Subcutaneous preadipocyte (primary cell): ENCODE measurements around the gene ZNF428. TPM values are rescaled to one million over a fixed set of nuclear protein-coding genes. Genes with fewer than 3 reads are reported as not detected.

Source experiments
- small RNA-seq: library from RNA; depleted of rRNA; stranded (forward); fragments of <200 nt; gene quantifications from one replicate; pipeline ENCODE3, GENCODE V24; 2012
- total RNA-seq: library from RNA; depleted of rRNA; stranded (reverse); fragments of >200 nt; gene quantifications from 2 replicates; pipeline ENCODE4 v1.2.3, GENCODE V29; 2012

Gene ZNF428
- total RNA-seq = 13.3 and 20.2 TPM in 2 replicates

GRCh38 chr19:43619262-43620060 is at the start of gene ZNF428:
TSS of gene ZNF428 (minus strand) at chr19:43619629. CDS start at chr19:43614304, 5,325 bp downstream.

GRCh38 chr19:43639519-43640423 is 20.3 kb upstream of the ZNF428 start, which contains the start of gene CADM4:
TSS of gene CADM4 (minus strand) at chr19:43639850. CDS start at chr19:43639790, 60 bp downstream.

GRCh38 chr19:43611788-43612187 is 7.6 kb downstream of the ZNF428 start, which contains the start of gene SRRM5:
TSS of gene SRRM5 (plus strand) at chr19:43612088. CDS start at chr19:43612122, 34 bp downstream.

DNA sequence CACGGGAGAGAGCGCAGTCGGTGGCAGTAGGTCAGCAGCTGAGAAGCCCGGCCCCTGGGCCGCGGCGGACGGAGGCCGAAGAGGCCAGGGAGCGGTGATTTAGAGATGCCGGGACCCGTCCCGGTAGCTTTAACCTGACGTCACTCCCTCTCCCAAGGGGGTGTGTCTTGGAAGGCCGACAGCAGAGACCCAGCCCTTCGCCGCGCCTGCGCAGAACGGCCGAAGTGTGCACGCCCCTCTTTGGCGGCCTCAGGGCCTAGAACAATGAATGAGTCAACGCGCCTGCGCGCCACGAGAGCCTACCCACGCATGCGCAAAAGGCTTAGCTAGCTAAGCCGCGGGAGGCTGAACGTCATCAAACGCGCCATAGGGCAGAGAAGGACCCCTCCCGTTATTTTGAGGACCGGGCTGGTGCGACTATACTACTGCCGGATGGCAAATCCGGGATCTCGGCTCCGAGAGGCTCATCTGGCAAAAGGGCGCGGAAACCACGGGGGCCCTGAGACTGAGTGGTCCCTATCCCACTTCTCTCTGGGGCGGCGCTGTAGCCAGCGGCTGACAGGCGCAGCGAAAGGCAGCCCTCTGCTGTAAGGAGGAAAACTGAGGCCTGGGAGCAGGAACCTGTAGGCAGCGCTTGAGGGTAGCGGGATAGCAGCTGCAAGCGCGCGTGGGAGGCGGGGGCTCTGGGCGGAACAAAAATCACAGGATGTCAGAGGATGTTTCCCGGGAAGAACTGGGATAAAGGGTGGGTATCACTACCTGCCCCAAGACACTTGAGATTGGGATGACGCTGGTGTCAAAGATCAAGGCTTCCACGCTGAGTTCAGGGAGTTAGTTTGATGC is 23.2 kb downstream of the ZNF428 start, which contains the start of the genes IRGQ and ZNF576:
Gene IRGQ (minus strand): TSS at position 136 of the 843 bp plus-strand sequence. CDS start 796 bp downstream, outside the sequence.
Gene ZNF576 (plus strand): TSS at position 597 of the 843 bp plus-strand sequence. CDS start 514 bp downstream, outside the sequence.

GRCh38 chr19:43575156-43575950 is 44.1 kb downstream of the ZNF428 start, which contains the start of the genes PINLYP and XRCC1:
TSS of gene PINLYP (plus strand) at chr19:43575801. CDS start at chr19:43577192, 1,391 bp downstream.
TSS of gene XRCC1 (minus strand) at chr19:43575527. CDS start at chr19:43575458, 69 bp downstream.

Small RNAs within 50 kb of the gene (small RNA-seq; reads per million reads assigned to genes)
- not detected for gene RN7SL368P

Other genes starting within 250 kb of the ZNF428 start
- gene TEX101, start 204.7 kb downstream of the ZNF428 start, total RNA-seq = not detected in 2 replicates
- not detected in 2 replicates for gene LYPD3, start 154.0 kb downstream of the ZNF428 start, total RNA-seq
- gene PHLDB3, start 114.9 kb downstream of the ZNF428 start, total RNA-seq = 9.6 and 10.2 TPM in 2 replicates
- gene ETHE1, start 92.4 kb downstream of the ZNF428 start, total RNA-seq = 41.2 and 59.2 TPM in 2 replicates
- 0.20 and 0.37 TPM in 2 replicates for gene ZNF575, start 86.4 kb downstream of the ZNF428 start, total RNA-seq
- gene XRCC1, start 44.1 kb downstream of the ZNF428 start, total RNA-seq = 16.2 and 20.9 TPM in 2 replicates
- 2.0 and 3.3 TPM in 2 replicates for gene PINLYP, start 43.8 kb downstream of the ZNF428 start, total RNA-seq
- gene IRGQ, start 23.5 kb downstream of the ZNF428 start, total RNA-seq = 8.8 and 11.9 TPM in 2 replicates
- 10.9 and 12.1 TPM in 2 replicates for gene ZNF576, start 23.0 kb downstream of the ZNF428 start, total RNA-seq
- 0.37 TPM in 1 of 2 replicates, not detected in the other for gene SRRM5, start 7.5 kb downstream of the ZNF428 start, total RNA-seq
- 0.37 and 0.59 TPM in 2 replicates for gene CADM4, start 20.2 kb upstream of the ZNF428 start, total RNA-seq
- gene PLAUR, start 50.5 kb upstream of the ZNF428 start, total RNA-seq = 105 and 114 TPM in 2 replicates
- gene IRGC, start 96.4 kb upstream of the ZNF428 start, total RNA-seq = not detected in 2 replicates
- 14.3 and 19.5 TPM in 2 replicates for gene SMG9, start 135.3 kb upstream of the ZNF428 start, total RNA-seq
- 2.0 and 2.9 TPM in 2 replicates for gene KCNN4, start 161.3 kb upstream of the ZNF428 start, total RNA-seq
- 0.73 TPM in 1 of 2 replicates, not detected in the other for gene LYPD5, start 182.8 kb upstream of the ZNF428 start, total RNA-seq
- 8.8 and 10.7 TPM in 2 replicates for gene ZNF283, start 207.7 kb upstream of the ZNF428 start, total RNA-seq